Neural progenitor cell (in vitro differentiated cells): ENCODE measurements around the gene RPL18. TPM values are rescaled to one million over a fixed set of nuclear protein-coding genes. Genes with fewer than 3 reads are reported as not detected.

Experiments
- DNase-seq: peaks from one replicate; pipeline ENCODE4 v3.0.0-alpha.2; 2016; ENCODE audit warnings: low spot score
- H2AFZ ChIP-seq: fragments of 200-600 bp; sonication (generic); replicated peaks from 2 replicates; pipeline ENCODE4 v1.6.1; 2016; ENCODE audit warnings: antibody characterized with exemption
- H3F3A ChIP-seq: fragments of 200-600 bp; sonication (generic); 2 replicates; pipeline ENCODE4 v1.6.1; 2016; ENCODE audit warnings: antibody characterized with exemption, low read depth
- H3K27ac ChIP-seq: fragments of 200-600 bp; sonication (generic); 2 replicates; pipeline ENCODE4 v1.5.1; 2016; ENCODE audit warnings: mild to moderate bottlenecking
- H3K27me3 ChIP-seq: fragments of 200-600 bp; sonication (generic); 2 replicates; pipeline ENCODE4 v1.6.1; 2016; ENCODE audit warnings: mild to moderate bottlenecking, moderate library complexity
- H3K36me3 ChIP-seq: fragments of 200-600 bp; sonication (generic); 2 replicates; pipeline ENCODE4 v1.5.1; 2016
- H3K4me1 ChIP-seq: fragments of 200-600 bp; sonication (generic); 2 replicates; pipeline ENCODE4 v1.6.1; 2016; ENCODE audit warnings: mixed run types
- H3K4me2 ChIP-seq: fragments of 200-600 bp; sonication (generic); 2 replicates; pipeline ENCODE4 v1.6.1; 2016
- H3K4me3 ChIP-seq: fragments of 200-600 bp; sonication (generic); 2 replicates; pipeline ENCODE4 v1.5.1; 2016
- H3K79me2 ChIP-seq: fragments of 200-600 bp; sonication (generic); 2 replicates; pipeline ENCODE4 v1.6.1; 2016; ENCODE audit warnings: low read depth
- H3K9ac ChIP-seq: fragments of 200-600 bp; sonication (generic); 2 replicates; pipeline ENCODE4 v1.6.1; 2016
- H3K9me3 ChIP-seq: fragments of 200-600 bp; sonication (generic); 2 replicates; pipeline ENCODE4 v1.5.1; 2016; ENCODE audit warnings: low read depth
- H4K20me1 ChIP-seq: fragments of 200-600 bp; sonication (generic); 2 replicates; pipeline ENCODE4 v1.6.1; 2016; ENCODE audit warnings: low read depth
- H3K27ac Mint-ChIP-seq: 3 replicates; pipeline ENCODE4 v1.8.0; 2021; ENCODE audit warnings: mixed read lengths
- H3K27me3 Mint-ChIP-seq: 2 replicates; pipeline ENCODE4 v1.8.0; 2022; ENCODE audit warnings: low read depth, mild to moderate bottlenecking, inconsistent platforms, moderate library complexity, mixed read lengths; ENCODE audit not compliant: insufficient read depth
- H3K36me3 Mint-ChIP-seq: 3 replicates; pipeline ENCODE4 v1.8.0; 2021; ENCODE audit warnings: mixed read lengths
- H3K4me1 Mint-ChIP-seq: 3 replicates; pipeline ENCODE4 v1.8.0; 2021; ENCODE audit warnings: mixed read lengths
- H3K4me3 Mint-ChIP-seq: 3 replicates; pipeline ENCODE4 v1.8.0; 2021; ENCODE audit warnings: mild to moderate bottlenecking, moderate library complexity, mixed read lengths
- H3K9me3 Mint-ChIP-seq: 3 replicates; pipeline ENCODE4 v1.8.0; 2020; ENCODE audit warnings: mixed read lengths
- CTCF ChIP-seq: fragments of 200-600 bp; sonication (generic); IDR thresholded peaks from 2 replicates; pipeline ENCODE4 v1.5.1; 2017; ENCODE audit warnings: antibody characterized with exemption, mild to moderate bottlenecking
- EZH2 ChIP-seq: fragments of 200-600 bp; sonication (generic); IDR thresholded peaks from 2 replicates; pipeline ENCODE4 v1.6.1; 2017; ENCODE audit warnings: antibody characterized with exemption, mild to moderate bottlenecking, moderate library complexity
- EZH2phosphoT487 ChIP-seq: fragments of 200-600 bp; sonication (generic); IDR thresholded peaks from 2 replicates; pipeline ENCODE4 v1.6.1; 2017; ENCODE audit warnings: antibody characterized with exemption
- total RNA-seq: library from RNA; depleted of rRNA; stranded (reverse); fragments of >200 nt; gene quantifications from 2 replicates; pipeline ENCODE4 v1.2.3, GENCODE V29; 2015; ENCODE audit warnings: low replicate concordance

The RPL18 gene
- total RNA-seq, 1 donor from 2014 or later, result 1,962 TPM

- DNase-seq, result no peak
- Histone ChIP-seq H3K4me2 (no peak overlapping the region), H3K4me1 (peaks cover 46% of the 10 kb centered on the region), H3K27me3 (no peaks in the 10 kb centered on the region), H4K20me1 (peaks cover 46% of the 10 kb centered on the region), H3K9ac (no peak overlapping the region), H2AFZ (no peak overlapping the region), H3F3A (peaks cover 62% of the 10 kb centered on the region), H3K9me3 (no peaks in the 10 kb centered on the region), H3K4me3 (no peak overlapping the region), H3K36me3 (no peaks in the 10 kb centered on the region), H3K27ac (no peak overlapping the region), H3K79me2 (peaks cover 47% of the 10 kb centered on the region)
- peaks cover 15% of the 10 kb centered on the region for H3K36me3 Mint-ChIP-seq
- peaks cover 6% of the 10 kb centered on the region for H3K27me3 Mint-ChIP-seq
- no peaks in the 10 kb centered on the region for H3K9me3 Mint-ChIP-seq
- TF ChIP-seq CTCF (no peak), EZH2phosphoT487 (no peak), EZH2 (no peak)
- H3K4me1 Mint-ChIP-seq, result peaks cover 40% of the 10 kb centered on the region
- H3K4me3 Mint-ChIP-seq, result peak overlapping the region; percentile 77
- no peak overlapping the region for H3K27ac Mint-ChIP-seq
Observed at GRCh38 chr19:48616041-48616436, 2.9 kb downstream of the RPL18 start.

GRCh38 chr19:48615231-48616040 is 3.5 kb downstream of the RPL18 start:
- H3F3A ChIP-seq, result peaks cover 62% of the 10 kb centered on the region
- H3K79me2 ChIP-seq, result peaks cover 42% of the 10 kb centered on the region
- H3K27me3 ChIP-seq, result no peaks in the 10 kb centered on the region
- H2AFZ ChIP-seq, result no peak overlapping the region
- H3K9ac ChIP-seq, result no peak overlapping the region
- Mint-ChIP-seq H3K4me3 (peak overlapping the region; percentile 48), H3K9me3 (no peaks in the 10 kb centered on the region), H3K27me3 (peaks cover 6% of the 10 kb centered on the region), H3K36me3 (peaks cover 15% of the 10 kb centered on the region), H3K4me1 (peaks cover 40% of the 10 kb centered on the region), H3K27ac (no peak overlapping the region)
- peaks cover 46% of the 10 kb centered on the region for H3K4me1 ChIP-seq
- peaks cover 46% of the 10 kb centered on the region for H4K20me1 ChIP-seq
- TF ChIP-seq EZH2, result no peak
- peak overlapping the region; percentile 76 for H3K4me2 ChIP-seq
- no peaks in the 10 kb centered on the region for H3K36me3 ChIP-seq
- peak overlapping the region; percentile 91 for H3K27ac ChIP-seq
- H3K4me3 ChIP-seq, result peak overlapping the region; percentile 28
- no peak for DNase-seq
- no peaks in the 10 kb centered on the region for H3K9me3 ChIP-seq

- Mint-ChIP-seq H3K27ac (peak within 1 kb of the TSS; percentile 95), H3K9me3 (no peaks in the 10 kb centered on the region), H3K36me3 (peaks cover 15% of the 10 kb centered on the region), H3K4me3 (peak within 1 kb of the TSS; percentile 72), H3K27me3 (peaks cover 6% of the 10 kb centered on the region), H3K4me1 (peaks cover 32% of the 10 kb centered on the region)
- Histone ChIP-seq H3K27ac (peak within 1 kb of the TSS; percentile 91), H3K4me3 (peak within 1 kb of the TSS; percentile 28), H3K4me2 (peak within 1 kb of the TSS; percentile 76), H3K9ac (peak within 1 kb of the TSS; percentile 29), H2AFZ (no peak within 1 kb of the TSS), H3K36me3 (no peaks in the 10 kb centered on the region), H3K27me3 (no peaks in the 10 kb centered on the region), H3F3A (peaks cover 55% of the 10 kb centered on the region), H3K9me3 (no peaks in the 10 kb centered on the region), H4K20me1 (peaks cover 46% of the 10 kb centered on the region), H3K4me1 (peaks cover 42% of the 10 kb centered on the region), H3K79me2 (peaks cover 34% of the 10 kb centered on the region)
- TF ChIP-seq EZH2phosphoT487, result no peak
- no peak for TF ChIP-seq EZH2
- no peak for TF ChIP-seq CTCF
- peak; percentile 75 for DNase-seq
Observed at GRCh38 chr19:48614436-48615230, 4.3 kb downstream of the RPL18 start, which contains the start of gene FAM83E. Gene FAM83E, minus strand, starts transcription at chr19:48615076. Its CDS starts 1,704 bp downstream, at chr19:48613372.
